ENCODE data around the gene IMMP2L.

- no peak for TF ChIP-seq EZH2 (IDR thresholded peaks at IDR 0.05; ENCODE audit: insufficient read depth, poor library complexity, severe bottlenecking)
- TF ChIP-seq EZH2phosphoT487 (IDR thresholded peaks at IDR 0.05; ENCODE audit: insufficient read depth, low read depth) = no peak
Observed at GRCh38 chr7:110983822-110984456, 578.4 kb downstream of the IMMP2L start.

Data from GM23248 (cell line).